HG03095 (cell line): ENCODE measurements around the gene IFITM5.
"Not testable (repeated sequence)": the region's sequence is repeated elsewhere in the genome, so short reads cannot be mapped to it uniquely, and the experiment has no call there.

ENCODE experiments used
- ATAC-seq: cut with Tn5 transposase; IDR thresholded peaks from one replicate; pipeline ENCODE4 v1.9.1; 2021; ENCODE audit warnings: moderate library complexity; ENCODE audit not compliant: unreplicated experiment

IFITM5 gene

DNA sequence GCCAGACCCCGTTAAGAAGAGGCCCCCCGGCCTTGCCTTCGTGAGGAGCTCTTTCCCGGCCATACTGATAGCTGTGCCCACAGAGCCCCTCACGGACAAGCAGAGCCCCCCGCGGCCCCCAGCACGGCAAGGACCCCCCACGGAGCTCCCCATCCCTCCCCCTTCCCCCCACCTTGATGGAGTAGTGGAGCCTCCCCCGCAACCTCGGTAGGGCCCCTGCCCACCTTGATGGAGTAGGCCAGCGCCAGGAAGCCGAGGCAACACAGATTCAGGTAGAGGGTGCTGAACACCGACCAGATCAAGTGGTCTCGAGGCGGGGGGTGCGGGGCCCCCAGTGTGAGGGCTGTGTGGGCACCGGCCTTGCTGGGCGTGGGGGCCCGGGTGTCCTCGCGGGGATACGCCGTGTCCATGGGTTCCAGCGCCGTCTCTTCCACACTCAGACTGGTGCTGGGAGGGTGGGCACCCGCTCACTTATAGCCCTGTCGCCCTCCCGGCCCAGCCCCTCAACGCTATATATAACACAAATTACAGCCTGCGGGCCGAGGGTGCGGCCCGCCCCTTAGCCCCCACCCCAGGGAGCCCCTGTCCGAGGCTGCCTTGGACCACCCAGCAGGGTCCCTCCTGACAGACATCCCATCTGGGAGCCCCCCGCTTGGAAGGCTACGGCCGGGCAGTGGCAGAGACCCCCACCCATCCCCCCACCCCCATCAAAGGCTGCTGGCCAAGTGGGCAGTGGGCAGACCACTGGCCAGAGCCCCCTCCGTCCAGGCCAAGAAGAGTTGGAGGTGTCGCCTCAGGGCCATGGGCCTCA lies at the start of gene IFITM5:
Gene IFITM5 (minus strand): TSS at position 446 of the 811 bp plus-strand sequence. CDS start 36 bp downstream, at position 410.
- ATAC-seq: no peak

DNA sequence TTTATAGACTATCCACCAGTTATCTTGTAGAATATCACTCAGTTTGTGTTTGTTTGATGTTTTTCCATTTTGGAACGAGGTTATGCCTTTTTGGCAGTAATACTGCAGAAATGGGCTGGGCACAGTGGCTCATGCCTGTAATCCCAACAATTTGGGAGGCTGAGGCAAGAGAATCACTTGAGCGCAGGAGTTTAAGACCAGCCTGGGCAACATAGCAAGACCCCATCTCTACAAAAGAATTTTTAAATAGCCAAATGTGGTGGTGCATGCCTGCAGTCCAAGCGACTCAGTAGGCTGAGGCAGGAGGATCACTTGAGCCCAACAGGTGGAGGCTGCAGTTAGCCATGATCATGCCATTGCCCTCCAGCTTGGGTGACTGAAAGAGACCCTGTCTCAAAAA lies 47.2 kb upstream of the IFITM5 start:
- no peak for ATAC-seq

DNA sequence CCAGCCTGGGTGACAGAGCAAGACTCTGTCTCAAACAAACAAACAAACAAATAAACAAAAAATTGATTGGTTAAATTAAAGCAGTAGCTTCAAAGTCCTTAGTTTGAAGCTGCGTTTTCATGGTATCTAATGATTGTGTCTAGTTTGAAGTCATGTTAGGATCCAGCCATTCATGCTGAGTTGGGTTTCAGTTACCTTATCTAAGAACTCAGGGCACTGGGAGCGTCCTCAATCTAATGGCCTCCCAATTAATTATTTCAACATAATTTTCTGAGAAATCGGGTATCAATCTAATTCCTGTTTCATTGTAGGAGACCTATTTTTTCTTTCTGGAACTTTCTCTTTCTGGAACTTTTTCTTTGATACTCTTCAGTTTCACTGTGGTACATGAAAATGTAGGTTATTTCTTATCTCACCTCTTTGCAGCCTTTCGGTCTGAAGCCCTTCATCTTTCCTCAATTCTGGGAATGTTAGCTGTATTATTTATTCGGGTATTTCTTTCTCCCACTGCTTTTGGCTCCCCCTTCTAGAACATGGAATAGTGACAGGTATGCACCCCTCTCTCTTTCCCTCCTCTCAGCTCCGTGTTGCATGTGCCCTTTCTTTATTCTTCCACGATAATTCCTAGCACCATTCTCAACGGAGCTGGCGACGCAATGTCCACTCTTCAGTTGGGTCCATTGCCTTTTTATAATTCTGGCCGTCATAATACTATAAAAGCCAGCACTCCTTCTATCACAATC lies 45.7 kb upstream of the IFITM5 start:
- ATAC-seq: no peak

DNA sequence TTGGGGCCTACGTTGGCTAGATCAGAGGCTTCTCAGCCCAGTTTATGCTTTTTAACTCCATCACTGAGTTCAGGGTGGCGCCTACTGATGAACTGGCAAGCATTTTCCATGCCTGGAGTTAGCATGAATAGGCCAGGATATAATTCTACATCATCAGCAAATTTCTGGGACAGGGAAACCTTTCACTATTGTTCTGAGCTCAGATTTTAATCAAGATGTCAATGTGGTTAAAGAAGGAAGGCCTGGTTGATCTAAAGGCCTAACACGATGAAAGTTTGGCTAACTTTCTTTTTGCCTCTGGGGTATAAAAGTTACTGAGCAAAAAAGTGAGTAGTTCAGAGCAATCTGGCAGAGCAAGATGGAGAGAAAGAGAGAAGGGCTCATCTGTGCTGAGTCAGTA lies 43.0 kb upstream of the IFITM5 start:
- no peak for ATAC-seq

DNA sequence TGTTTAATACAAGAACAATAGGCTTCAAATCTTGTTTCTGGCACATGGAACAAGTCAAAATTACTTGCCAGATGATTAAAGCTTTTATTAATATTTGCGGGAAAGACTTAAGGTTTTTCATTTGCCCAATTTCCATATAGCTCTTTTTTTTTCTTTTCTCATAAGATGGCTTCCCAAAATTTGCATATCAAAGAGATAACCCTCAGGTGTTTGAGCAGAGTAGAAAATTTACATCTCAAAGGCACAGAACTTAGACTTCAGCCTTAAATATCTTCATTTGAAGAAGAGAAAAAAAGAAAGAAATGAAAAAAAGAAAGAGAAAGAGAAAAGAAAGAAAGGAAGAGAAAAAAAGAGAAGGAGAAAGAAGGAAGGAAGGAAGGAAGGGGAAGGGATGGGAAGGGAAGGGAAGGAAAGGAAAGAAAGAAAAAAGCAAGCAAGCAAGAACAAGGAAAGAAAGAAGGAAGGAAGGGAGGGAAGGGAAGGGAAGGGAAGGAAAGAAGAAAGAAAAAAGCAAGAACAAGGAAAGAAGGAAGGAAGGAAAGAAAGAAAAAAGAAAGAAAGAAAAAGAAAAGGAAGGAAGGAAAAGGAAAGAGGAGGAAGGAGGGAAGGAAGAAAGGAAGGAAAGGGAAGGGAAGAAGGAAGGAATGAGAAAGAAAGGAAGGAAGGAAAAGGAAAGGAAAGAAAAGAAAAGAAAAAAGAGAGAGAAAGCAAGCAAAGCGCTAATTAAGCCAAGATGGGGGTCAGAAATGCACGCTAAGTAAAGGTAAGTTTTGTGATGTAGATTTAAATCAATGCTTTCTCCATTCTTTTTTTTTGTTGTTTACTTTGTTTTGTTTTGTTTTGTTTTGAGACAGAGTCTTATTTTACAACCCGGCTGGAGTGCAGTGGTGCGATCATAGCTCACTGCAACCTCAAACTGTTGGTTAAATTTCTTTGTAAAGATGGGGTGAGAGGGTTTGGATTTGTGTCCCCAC lies 41.5 kb upstream of the IFITM5 start:
- ATAC-seq: no peak

DNA sequence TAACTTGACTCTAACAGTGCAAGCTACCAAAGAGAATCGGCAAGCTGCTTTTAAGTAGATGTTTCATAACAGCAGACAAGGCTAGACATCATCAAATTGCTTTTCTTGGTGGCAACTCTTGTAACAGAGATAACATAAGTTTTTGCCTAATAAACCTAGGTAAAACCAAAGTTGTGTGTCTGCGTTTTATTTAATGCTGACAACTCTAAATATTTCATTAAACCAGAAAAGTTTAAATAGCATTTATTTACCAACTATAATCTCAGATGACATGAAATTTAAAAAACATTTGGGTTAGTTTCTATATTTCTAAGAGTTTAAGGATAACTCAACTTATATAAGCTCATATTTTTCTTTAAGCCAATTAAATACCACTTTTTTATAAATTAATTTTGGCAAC lies 40.6 kb upstream of the IFITM5 start:
- no peak for ATAC-seq

DNA sequence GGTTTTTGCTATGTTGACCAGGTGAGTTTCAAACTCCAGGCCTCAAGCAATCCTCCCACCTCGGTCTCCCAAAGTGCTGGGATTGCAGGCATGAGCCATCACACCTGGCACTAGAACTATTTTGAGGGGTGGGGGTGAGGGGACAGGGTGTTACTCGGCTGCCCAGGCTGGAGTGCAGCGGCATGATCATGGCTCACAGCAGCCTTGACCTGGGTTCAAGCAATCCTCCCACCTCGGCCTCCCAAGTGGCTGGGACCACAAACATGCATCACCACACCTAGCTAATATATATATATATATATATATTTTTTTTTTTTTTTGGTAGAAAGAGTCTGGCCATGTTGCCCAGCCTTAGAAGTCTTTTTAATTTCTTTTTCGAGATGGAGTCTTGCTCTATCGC lies 38.4 kb upstream of the IFITM5 start:
- ATAC-seq: no peak

DNA sequence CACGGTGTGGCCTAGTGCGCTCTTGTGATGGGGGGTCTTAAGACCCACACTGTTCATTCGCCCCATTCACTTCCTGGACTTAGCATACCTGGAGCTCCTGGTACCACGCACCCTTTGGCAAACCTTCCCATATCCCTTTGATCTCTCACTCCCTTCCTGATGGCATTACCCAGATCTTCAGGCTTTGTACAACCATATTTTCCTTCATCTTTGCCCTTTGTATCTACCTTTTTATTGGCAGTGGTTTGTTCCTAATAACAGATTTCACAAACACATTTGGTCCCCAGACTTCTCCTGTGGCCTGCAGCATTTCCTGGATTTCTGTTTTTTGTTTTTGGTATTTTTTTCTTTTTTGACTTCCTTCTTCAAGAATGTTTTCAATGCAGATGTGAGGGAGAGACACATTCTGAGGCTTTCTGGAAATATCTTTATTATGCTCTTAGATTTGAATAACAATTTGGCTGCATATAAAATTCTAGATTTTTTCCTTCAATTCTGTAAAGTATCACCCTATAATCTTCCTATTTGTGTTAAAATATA lies 37.4 kb upstream of the IFITM5 start:
- no peak for ATAC-seq

DNA sequence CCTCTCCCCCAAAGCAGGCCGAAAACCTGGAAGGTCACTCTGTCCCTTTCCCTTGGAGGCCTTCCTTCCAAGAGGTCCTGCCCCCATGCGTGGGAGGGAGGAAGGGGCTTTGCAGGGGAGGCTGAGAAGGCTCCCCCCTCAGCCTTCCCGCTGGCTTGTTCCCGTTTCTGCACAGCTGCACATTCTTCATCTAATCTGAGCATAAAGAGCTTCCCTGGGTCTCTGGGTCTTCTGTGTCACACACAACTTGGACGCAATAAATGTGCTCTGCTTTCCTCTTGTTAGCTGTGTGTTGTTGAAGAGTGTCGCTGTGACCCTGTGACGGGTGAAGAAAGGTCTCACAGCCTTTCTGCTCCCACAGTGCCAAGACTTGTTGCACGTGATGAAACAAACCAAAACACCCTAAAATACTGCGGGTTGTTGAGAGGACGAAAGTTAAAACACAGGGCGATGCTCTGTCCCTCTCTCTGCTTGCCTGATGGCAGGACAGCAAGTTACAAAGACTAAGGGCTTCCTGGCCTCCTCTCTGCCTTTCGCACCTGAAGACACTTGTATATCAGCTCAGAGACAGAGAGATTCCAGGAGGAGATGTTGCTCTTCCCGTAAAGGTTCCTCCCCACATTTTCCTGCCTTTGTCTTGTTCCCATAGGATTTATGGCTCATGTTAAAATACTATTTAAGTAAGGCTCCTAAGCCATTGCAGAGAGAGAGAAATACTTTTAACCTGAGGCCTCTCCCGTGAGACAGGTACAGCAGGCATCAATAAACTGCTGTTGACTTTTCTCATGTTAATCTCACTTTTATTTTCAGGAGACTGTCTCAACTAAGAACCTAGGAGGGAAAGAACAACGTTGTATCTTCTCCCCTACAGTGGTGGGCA lies 36.7 kb upstream of the IFITM5 start:
- ATAC-seq: no peak

DNA sequence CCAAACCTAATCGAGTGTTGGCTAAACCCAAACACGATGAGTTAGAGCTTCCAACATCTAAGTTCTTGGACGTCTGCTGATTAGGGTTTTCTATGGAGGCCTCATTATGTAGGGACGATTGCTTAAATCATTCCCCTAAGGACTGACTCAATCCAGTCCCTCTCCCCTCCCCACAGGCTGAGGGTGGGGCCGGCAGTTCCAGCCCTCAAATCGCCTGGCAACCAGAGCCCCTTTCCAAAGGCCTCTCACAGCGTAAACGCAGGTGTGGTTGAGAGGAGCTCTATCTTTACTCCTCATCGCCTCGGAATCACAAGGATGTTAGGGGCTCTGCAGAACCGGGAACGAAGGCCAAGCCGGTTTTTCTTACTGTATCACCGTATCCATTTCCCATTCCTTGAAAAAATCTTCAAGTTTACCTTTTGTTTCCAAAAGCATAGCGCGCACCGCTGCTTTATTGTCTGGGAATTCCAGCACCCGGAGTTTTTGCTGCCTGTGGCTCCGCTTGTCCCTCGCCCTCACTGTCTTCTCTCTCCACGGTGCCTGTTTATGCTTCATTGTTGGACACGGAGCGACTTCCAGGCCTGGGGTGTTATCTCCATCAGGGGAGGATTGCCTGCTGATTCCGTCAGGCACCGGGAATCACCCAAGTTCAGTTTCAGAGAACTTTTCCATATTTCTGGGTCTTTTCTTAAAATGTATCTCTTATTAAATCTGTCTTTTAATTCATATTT lies 35.1 kb upstream of the IFITM5 start:
- ATAC-seq: no peak

DNA sequence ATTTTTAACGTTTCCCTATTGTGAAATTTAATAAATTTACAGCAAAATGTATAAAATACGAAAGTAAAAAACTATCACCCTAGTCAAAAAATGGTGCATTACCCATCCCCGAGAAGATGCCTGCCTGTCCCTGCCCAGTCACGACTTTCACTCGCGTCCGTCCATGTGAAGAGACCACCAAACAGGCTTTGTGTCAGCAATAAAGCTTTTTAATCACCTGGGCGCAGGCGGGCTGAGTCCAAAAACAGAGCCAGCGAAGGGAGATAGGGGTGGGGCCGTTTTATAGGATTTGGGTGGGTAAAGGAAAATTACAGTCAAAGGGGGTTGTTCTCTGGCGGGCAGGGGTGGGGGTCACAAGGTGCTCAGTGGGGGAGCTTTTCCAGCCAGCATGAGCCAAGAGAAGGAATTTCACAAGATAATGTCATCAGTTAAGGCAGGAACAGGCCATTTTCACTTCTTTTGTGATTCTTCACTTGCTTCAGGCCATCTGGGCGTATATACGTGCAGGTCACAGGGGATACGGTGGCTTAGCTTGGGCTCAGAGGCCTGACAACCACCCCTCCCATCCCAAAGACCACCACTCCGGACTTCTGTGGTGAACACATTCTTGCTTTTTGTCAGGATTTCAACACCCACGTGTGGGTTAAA lies 34.4 kb upstream of the IFITM5 start:
- ATAC-seq: not testable (repeated sequence)

DNA sequence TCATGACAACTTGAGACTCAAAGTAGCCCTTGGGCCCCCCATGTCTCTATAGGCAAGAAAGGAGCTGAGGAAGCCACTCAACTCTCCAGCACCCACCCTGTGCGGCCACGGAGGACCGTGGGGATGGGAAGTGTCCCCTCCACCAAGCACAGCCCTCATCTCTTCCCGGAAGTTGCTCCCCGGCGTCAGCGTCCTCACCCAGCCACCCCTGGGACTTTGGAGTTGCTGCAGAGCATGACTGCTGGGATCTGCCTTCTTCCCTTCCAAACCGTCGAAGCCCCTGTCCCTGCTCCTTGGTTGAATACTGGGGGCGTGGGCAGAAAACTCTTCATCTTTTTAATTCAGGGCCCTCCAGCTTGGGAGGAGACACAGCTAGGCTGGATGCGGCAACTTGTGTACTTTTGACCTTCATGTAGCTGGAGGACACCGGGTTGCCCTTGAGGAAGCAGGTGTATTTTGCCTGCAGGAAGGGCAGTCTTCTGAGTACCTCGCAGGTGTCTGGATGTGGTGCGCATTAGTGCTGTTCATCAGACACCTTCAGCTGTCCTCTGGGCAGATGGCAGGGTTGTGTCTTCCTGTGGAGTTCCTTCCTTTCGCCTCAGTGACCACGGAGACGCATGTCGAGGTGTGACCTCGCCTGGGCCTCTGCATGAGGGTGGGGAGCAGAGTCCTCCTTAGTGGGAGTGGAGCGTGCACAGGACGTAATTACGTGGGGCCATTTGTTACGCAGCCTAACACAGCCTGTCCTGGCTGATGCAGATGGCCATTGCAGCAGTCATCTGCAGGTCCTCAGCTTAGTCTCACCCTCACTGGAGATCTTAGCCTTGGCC lies 33.5 kb upstream of the IFITM5 start:
- no peak for ATAC-seq

DNA sequence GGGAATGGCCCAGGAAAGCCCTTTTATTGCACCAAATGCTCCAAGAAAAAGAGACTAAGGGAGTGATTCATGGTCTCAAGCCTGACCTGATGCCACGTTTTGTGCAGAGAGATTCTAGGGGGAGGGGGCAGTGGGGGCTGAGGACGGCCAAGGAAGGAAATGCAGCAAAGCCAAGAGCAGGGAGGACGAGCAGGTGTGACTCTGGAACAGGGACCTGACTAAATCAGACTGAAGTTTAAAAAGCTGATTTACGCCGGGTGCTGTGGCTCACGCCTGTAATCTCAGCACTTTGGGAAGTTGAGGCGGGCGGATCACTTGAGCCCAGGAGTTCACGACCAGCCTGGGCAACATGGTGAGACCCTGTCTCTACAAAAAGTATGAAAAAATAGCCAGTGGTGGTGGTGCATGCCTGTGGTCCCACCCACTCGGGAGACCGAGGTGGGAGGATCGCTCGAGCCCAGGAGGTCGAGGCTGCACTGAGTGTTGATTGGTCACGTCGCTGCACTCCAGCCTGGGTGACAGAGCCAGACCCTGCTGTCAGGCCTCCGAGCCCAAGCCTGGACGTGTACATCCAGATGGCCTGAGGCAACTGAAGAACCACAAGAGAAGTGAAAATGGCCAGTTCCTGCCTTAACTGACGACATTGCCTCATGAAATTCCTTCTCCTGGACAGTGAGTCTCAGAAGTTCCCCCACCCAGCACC lies 32.2 kb upstream of the IFITM5 start:
- ATAC-seq: no peak

DNA sequence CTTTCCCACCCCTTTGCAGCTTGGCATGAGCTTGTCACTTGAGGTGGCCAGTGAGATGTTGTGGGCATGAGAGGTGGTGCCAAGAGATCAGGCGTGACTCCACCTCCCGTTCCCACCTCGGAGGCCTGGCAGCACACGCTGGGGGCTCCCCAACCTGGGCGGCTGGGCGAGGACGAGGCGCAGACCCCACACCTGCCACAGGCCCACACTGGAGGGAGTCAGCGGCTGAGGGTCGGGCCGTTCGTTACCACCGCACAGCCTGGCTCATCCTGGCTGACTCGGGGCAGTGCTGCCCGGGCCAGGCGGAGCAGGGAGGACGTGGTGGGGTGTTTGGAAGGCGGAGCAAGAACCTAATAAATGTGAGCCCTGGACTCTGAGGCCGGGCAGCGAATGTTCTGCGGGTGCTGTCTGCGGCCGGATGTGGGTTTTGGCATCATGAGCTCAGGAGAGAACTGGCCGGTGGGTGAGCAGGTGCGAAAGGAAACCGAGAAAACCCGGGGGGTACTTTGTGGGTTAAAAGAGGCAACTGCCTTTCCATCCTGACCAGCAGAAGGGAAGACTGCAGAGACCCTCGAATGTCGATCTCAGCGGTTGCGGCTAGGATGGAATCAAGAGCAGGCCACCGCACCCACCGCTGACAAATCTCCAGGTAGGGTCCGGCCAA lies 31.5 kb upstream of the IFITM5 start:
- no peak for ATAC-seq

DNA sequence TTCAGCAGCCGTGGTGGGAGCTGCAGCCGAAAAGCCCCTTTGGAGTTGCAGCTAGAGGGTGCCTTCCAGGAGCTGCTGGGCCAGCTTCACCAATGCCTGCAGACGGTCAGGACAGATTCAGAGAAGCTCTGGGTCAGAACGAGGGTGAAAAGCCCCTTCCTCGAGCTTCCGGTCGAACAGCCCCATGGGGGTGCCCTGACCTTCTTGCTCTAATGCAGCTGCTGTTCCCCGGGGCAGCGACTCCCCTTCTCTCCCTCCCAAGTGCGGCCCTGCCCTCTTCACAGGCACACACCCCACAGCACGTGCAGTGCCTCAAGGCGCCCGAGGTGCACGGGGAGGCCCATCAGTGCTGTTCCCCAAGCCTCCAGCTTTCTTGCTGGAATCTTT lies 31.0 kb upstream of the IFITM5 start:
- no peak for ATAC-seq

DNA sequence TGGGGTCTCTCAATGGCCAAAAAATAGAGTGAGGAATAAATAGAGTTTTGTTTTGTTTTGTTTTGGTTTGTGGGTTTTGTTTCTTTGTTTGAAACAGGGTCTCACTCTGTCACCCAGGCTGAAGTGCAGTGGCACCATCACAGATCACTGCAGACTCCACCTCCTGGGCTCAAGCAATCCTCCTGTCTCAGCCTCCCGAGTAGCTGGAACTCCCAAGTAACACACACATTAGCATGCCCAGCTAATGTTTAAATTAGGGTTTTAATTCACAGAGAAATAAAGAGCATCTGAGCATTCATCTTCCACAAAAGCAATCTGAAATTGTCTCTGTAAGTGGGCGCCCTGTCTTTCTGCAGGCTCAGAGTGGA lies 30.5 kb upstream of the IFITM5 start:
- ATAC-seq: no peak
